SU-DHL-6 (cell line): ENCODE measurements around the gene MAML2.

ENCODE experiments used
- H2AFZ ChIP-seq: fragments of 200-600 bp; sonication (generic); 2 replicates; pipeline ENCODE4 v1.6.1; 2014; ENCODE audit warnings: low read depth, mild to moderate bottlenecking, moderate library complexity, mixed read lengths, antibody characterized with exemption, low read length; ENCODE audit not compliant: severe bottlenecking
- H3F3A ChIP-seq: fragments of 200-600 bp; shearing (Covaris generic); 2 replicates; pipeline ENCODE4 v1.6.0; 2016; ENCODE audit warnings: antibody characterized with exemption, mild to moderate bottlenecking; ENCODE audit not compliant: insufficient read depth
- H3K27ac ChIP-seq: fragments of 200-600 bp; sonication (generic); 2 replicates; pipeline ENCODE4 v1.5.1; 2016; ENCODE audit warnings: low read depth, mild to moderate bottlenecking, low read length, moderate library complexity, mixed read lengths
- H3K27me3 ChIP-seq: fragments of 200-600 bp; sonication (generic), shearing (Covaris generic); 2 replicates; pipeline ENCODE4 v1.6.0; 2014; ENCODE audit warnings: mild to moderate bottlenecking, low read length
- H3K36me3 ChIP-seq: fragments of 200-600 bp; sonication (generic); 2 replicates; pipeline ENCODE4 v1.6.1; 2014; ENCODE audit warnings: mild to moderate bottlenecking, low read length, mixed read lengths
- H3K4me2 ChIP-seq: fragments of 300-600, 200-600 bp; shearing (Covaris generic), sonication (generic); 2 replicates; pipeline ENCODE4 v1.6.0; 2014; ENCODE audit warnings: low read length, low read depth, mild to moderate bottlenecking; ENCODE audit not compliant: poor library complexity, severe bottlenecking
- H3K4me3 ChIP-seq: fragments of 200-600 bp; sonication (generic); 2 replicates; pipeline ENCODE4 v1.5.1; 2014; ENCODE audit warnings: antibody characterized with exemption, low read length, mild to moderate bottlenecking, mixed read lengths; ENCODE audit not compliant: insufficient read depth, poor library complexity, severe bottlenecking
- H3K79me2 ChIP-seq: fragments of 200-600 bp; sonication (generic); 2 replicates; pipeline ENCODE4 v1.6.1; 2014; ENCODE audit warnings: mild to moderate bottlenecking, low read length, moderate library complexity; ENCODE audit not compliant: insufficient read depth
- H3K9ac ChIP-seq: fragments of 200-600 bp; sonication (generic); 2 replicates; pipeline ENCODE4 v1.7.0; 2014; ENCODE audit warnings: mild to moderate bottlenecking, low read length
- H3K9me2 ChIP-seq: fragments of 200-600 bp; sonication (generic); replicated peaks from 2 replicates; pipeline ENCODE4 v1.6.1; 2014; ENCODE audit warnings: low read length; ENCODE audit not compliant: insufficient read depth
- H3K9me3 ChIP-seq: fragments of 200-600 bp; sonication (generic); 2 replicates; pipeline ENCODE4 v1.6.1; 2014; ENCODE audit warnings: low read length, mixed read lengths; ENCODE audit not compliant: insufficient read depth
- H4K20me1 ChIP-seq: fragments of 200-600 bp; sonication (generic); 2 replicates; pipeline ENCODE4 v1.6.1; 2014; ENCODE audit warnings: low read depth, mild to moderate bottlenecking, antibody characterized with exemption, low read length, moderate library complexity, mixed read lengths
- CTCF ChIP-seq: fragments of 200-600 bp; sonication (generic); IDR thresholded peaks from one replicate; pipeline ENCODE4 v1.5.1; 2017; ENCODE audit warnings: antibody characterized with exemption, mild to moderate bottlenecking, low read length, moderate library complexity; ENCODE audit not compliant: insufficient read depth, poor library complexity, severe bottlenecking
- EZH2phosphoT487 ChIP-seq: fragments of 200-600 bp; sonication (generic), shearing (Covaris generic); conservative IDR thresholded peaks from 2 replicates; pipeline ENCODE4 v1.6.1; 2018; ENCODE audit warnings: mild to moderate bottlenecking, antibody characterized with exemption, low read length, moderate library complexity, mixed read lengths

Gene MAML2

GRCh38 chr11:96132437-96132836, 210.6 kb downstream of the MAML2 start:
- Histone ChIP-seq H2AFZ (no peak overlapping the region), H3K27ac (no peak overlapping the region), H3F3A (no peaks in the 10 kb centered on the region), H3K79me2 (no peaks in the 10 kb centered on the region), H3K36me3 (no peaks in the 10 kb centered on the region), H3K9me2 (no peaks in the 10 kb centered on the region), H4K20me1 (no peaks in the 10 kb centered on the region), H3K4me2 (no peak overlapping the region), H3K27me3 (no peaks in the 10 kb centered on the region), H3K4me3 (no peak overlapping the region), H3K9me3 (no peaks in the 10 kb centered on the region), H3K9ac (no peak overlapping the region)
- no peak for TF ChIP-seq EZH2phosphoT487
- TF ChIP-seq CTCF, result no peak

- H3K36me3 ChIP-seq, result no peaks in the 10 kb centered on the region
- no peak overlapping the region for H3K4me2 ChIP-seq
- H3K27ac ChIP-seq, result no peak overlapping the region
- H3K9me3 ChIP-seq, result no peaks in the 10 kb centered on the region
- no peaks in the 10 kb centered on the region for H3F3A ChIP-seq
- H3K9ac ChIP-seq, result no peak overlapping the region
- H3K4me3 ChIP-seq, result no peak overlapping the region
- H3K9me2 ChIP-seq, result no peaks in the 10 kb centered on the region
- H2AFZ ChIP-seq, result no peak overlapping the region
- H4K20me1 ChIP-seq, result no peaks in the 10 kb centered on the region
- H3K79me2 ChIP-seq, result no peaks in the 10 kb centered on the region
- H3K27me3 ChIP-seq, result no peaks in the 10 kb centered on the region
- TF ChIP-seq CTCF (no peak), EZH2phosphoT487 (no peak)
Observed at GRCh38 chr11:96130061-96130620, 212.9 kb downstream of the MAML2 start.

- Histone ChIP-seq H3K9me3 (no peaks in the 10 kb centered on the region), H3K4me2 (no peak overlapping the region), H2AFZ (no peak overlapping the region), H3K36me3 (no peaks in the 10 kb centered on the region), H3K9me2 (no peaks in the 10 kb centered on the region), H3K79me2 (no peaks in the 10 kb centered on the region), H3F3A (no peaks in the 10 kb centered on the region), H3K27ac (no peak overlapping the region), H4K20me1 (no peaks in the 10 kb centered on the region), H3K9ac (no peak overlapping the region), H3K4me3 (no peak overlapping the region), H3K27me3 (no peaks in the 10 kb centered on the region)
- no peak for TF ChIP-seq CTCF
- TF ChIP-seq EZH2phosphoT487, result no peak
Observed at GRCh38 chr11:96127596-96127959, 215.4 kb downstream of the MAML2 start.
